Measurements from ENCODE around the gene SCNN1A.

- TF ChIP-seq CTCF (IDR thresholded peaks at IDR 0.05) (no peak), POLR2A (IDR thresholded peaks at IDR 0.05) (no peak), POLR2AphosphoS5 (IDR thresholded peaks at IDR 0.05) (no peak)
Measured at GRCh38 chr12:6314776-6315175, 60.6 kb downstream of the SCNN1A start.

Data from suprapubic skin (tissue), 4 donors.